Fibroblast of lung (primary cell): ENCODE results near the gene DLL4.

ENCODE experiments used
- EZH2 ChIP-seq: IDR thresholded peaks from 2 replicates; pipeline ENCODE4 v1.5.1; 2012; ENCODE audit warnings: low read length, control low read depth, mild to moderate bottlenecking; ENCODE audit errors: missing control alignments
- TF ChIP-seq, protein P1 (sequence below), 2 donors: IDR thresholded peaks in 1 of 2; conservative IDR thresholded peaks in 1 of 2; 1 replicate in 1 of 2; 2 replicates in 1 of 2; pipeline ENCODE4 v1.5.1; 2011 to 2012; ENCODE audit warnings: low read length in 2 of 2, control low read depth in 1 of 2, inconsistent platforms in 1 of 2, low read depth in 1 of 2, mild to moderate bottlenecking in 1 of 2

DNA sequence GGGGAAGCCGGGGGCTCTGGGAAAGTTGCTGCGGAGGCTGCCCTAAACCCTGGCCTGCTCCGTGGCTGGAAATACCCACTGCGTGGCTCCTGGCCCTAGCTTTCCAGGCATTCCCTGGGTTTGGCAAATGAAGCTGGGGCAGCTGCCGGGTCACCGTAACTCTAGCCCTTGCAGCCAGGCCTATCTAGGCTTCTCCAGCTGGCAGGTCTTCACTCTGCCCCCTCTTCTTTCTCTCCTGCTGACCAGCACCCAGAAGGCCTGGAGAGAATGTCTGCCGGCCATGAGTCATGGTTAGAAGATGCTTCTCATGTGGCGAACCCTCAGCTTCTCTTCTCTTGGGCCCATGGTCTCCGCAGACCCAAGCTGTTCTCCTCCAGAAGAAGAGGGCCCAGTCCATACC is 5.6 kb upstream of the DLL4 start:
- TF ChIP-seq, protein P1, sequence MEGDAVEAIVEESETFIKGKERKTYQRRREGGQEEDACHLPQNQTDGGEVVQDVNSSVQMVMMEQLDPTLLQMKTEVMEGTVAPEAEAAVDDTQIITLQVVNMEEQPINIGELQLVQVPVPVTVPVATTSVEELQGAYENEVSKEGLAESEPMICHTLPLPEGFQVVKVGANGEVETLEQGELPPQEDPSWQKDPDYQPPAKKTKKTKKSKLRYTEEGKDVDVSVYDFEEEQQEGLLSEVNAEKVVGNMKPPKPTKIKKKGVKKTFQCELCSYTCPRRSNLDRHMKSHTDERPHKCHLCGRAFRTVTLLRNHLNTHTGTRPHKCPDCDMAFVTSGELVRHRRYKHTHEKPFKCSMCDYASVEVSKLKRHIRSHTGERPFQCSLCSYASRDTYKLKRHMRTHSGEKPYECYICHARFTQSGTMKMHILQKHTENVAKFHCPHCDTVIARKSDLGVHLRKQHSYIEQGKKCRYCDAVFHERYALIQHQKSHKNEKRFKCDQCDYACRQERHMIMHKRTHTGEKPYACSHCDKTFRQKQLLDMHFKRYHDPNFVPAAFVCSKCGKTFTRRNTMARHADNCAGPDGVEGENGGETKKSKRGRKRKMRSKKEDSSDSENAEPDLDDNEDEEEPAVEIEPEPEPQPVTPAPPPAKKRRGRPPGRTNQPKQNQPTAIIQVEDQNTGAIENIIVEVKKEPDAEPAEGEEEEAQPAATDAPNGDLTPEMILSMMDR (conservative IDR thresholded peaks at IDR 0.05 in 1 of 2, IDR thresholded peaks at IDR 0.05 in 1 of 2; ENCODE audit: low read depth in 1 of 2, low read length in 2 of 2) = no peak
- TF ChIP-seq EZH2 = no peak
